PC-9 (cell line): Measurements from ENCODE around the gene CCL3. TPM values are rescaled to one million over a fixed set of nuclear protein-coding genes. Genes with fewer than 3 reads are reported as not detected.

Experiments used
- BruUV-seq: library from RNA; stranded (reverse); fragments of 400-500 nt; replicated peaks from 2 replicates; lab custom pipeline; 2021; lab: Mats Ljungman, UMichigan
- CTCF ChIA-PET: fragments of 300-600 bp; sonication (Branson Sonifier 250); formaldehyde crosslinking; loops from one replicate; lab custom pipeline; 2022; ENCODE audit warnings: antibody characterized with exemption; lab: Charles Lee
- POLR2A ChIA-PET: fragments of 300-600 bp; sonication (Branson Sonifier 250); formaldehyde crosslinking; loops from one replicate; lab custom pipeline; 2022; ENCODE audit warnings: antibody characterized with exemption; ENCODE audit not compliant: unreplicated experiment; lab: Charles Lee
- DNase-seq, 2 experiments: peaks; one replicate each; pipeline versions ENCODE4 v3.0.0 to v3.0.0-alpha.2; 2015 to 2022; ENCODE audit warnings: mixed read lengths in 1 of 2
- H2AFZ ChIP-seq: fragments of 200-600 bp; sonication (generic); 2 replicates; pipeline ENCODE4 v1.8.1; 2017; ENCODE audit warnings: antibody characterized with exemption
- H3F3A ChIP-seq: fragments of 200-600 bp; sonication (generic); 2 replicates; pipeline ENCODE4 v1.8.1; 2017; ENCODE audit warnings: antibody characterized with exemption, mild to moderate bottlenecking, low read depth; ENCODE audit not compliant: insufficient read depth
- H3K27ac ChIP-seq: fragments of 200-600 bp; sonication (generic); 2 replicates; pipeline ENCODE4 v1.6.1; 2016; ENCODE audit warnings: mixed run types
- H3K27me3 ChIP-seq: fragments of 200-600 bp; sonication (generic); 2 replicates; pipeline ENCODE4 v1.6.1; 2016; ENCODE audit warnings: low read depth, mixed run types; ENCODE audit not compliant: insufficient read depth
- H3K36me3 ChIP-seq: fragments of 200-600 bp; sonication (generic); 2 replicates; pipeline ENCODE4 v1.6.1; 2016; ENCODE audit warnings: low read depth, mixed run types
- H3K4me1 ChIP-seq: fragments of 200-600 bp; sonication (generic); replicated peaks from 2 replicates; pipeline ENCODE4 v1.6.1; 2016; ENCODE audit warnings: mixed run types; ENCODE audit not compliant: insufficient read depth
- H3K4me2 ChIP-seq: fragments of 200-600 bp; sonication (generic); 2 replicates; pipeline ENCODE4 v1.6.1; 2017; ENCODE audit warnings: mixed run types
- H3K4me3 ChIP-seq: fragments of 200-600 bp; sonication (generic); 2 replicates; pipeline ENCODE4 v1.6.1; 2016; ENCODE audit warnings: mixed run types
- H3K79me2 ChIP-seq: fragments of 200-600 bp; sonication (generic); 2 replicates; pipeline ENCODE4 v1.6.1; 2017; ENCODE audit warnings: low read depth, mixed run types
- H3K9me2 ChIP-seq: fragments of 200-600 bp; sonication (generic); 2 replicates; pipeline ENCODE4 v1.8.1; 2017; ENCODE audit warnings: mild to moderate bottlenecking; ENCODE audit not compliant: insufficient read depth
- H3K9me3 ChIP-seq: fragments of 200-600 bp; sonication (generic); 2 replicates; pipeline ENCODE4 v1.8.1; 2016; ENCODE audit warnings: low read depth; ENCODE audit not compliant: insufficient read depth
- H4K20me1 ChIP-seq: fragments of 200-600 bp; sonication (generic); 2 replicates; pipeline ENCODE4 v1.8.1; 2017; ENCODE audit not compliant: insufficient read depth
- EZH2 ChIP-seq: fragments of 200-600 bp; sonication (generic); IDR thresholded peaks from 2 replicates; pipeline ENCODE4 v1.8.0; 2017; ENCODE audit warnings: antibody characterized with exemption, low read depth
- intact Hi-C: fragments of 100-400 bp; cut with micrococcal nuclease; formaldehyde crosslinking; loops from one replicate; pipeline ENCODE4 v1.10.0; 2022; ENCODE audit not compliant: unreplicated experiment
- total RNA-seq: library from RNA; stranded (reverse); gene quantifications from 2 replicates; pipeline ENCODE4 v1.2.3, GENCODE V29; 2021
- TF ChIP-seq, protein P1 (sequence below): fragments of 200-600 bp; sonication (generic); conservative IDR thresholded peaks from 2 replicates; pipeline ENCODE4 v1.6.1; 2017; ENCODE audit warnings: mixed run types, antibody characterized with exemption, mild to moderate bottlenecking, moderate library complexity

The CCL3 gene
- total RNA-seq, 1 experiment from 2014 or later = not detected

DNA sequence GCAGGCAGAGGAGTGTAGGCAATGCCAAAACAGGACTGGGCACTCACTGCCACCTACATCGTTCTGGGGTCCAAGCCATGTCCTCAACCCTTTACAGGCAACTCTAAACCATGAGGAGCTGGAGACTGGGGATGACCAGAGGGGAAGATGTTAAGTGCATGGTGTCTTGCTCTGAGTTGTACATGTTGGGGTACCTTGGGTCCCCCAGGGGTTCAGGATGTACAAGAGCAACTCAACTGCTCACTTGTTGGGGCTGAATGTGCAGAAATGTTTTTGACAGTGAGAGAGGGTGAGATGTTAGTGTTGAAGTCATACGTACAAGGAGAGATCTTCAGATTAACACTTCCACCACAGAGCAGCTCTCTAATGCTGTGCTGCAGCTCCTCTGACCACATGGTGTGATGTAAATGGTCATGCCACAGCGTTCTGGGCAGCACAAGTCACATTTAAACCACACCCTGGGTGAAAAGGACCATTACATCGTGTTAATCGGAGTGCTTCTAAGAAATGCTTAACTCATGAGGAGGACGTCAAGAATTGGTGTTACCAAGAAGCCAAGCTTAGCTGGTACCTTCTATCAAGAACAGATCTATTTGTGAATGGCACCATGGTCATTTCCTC, 23.5 kb downstream of the CCL3 start:
- ChIA-PET CTCF (no interaction called here), POLR2A (no interaction called here)
- no peaks in the 10 kb centered on the region for H4K20me1 ChIP-seq
- H3K79me2 ChIP-seq = no peaks in the 10 kb centered on the region
- H3K27ac ChIP-seq = no peak overlapping the region
- no peaks in the 10 kb centered on the region for H3K36me3 ChIP-seq
- no peaks in the 10 kb centered on the region for H3K9me2 ChIP-seq
- H3K9me3 ChIP-seq = no peaks in the 10 kb centered on the region
- no peak overlapping the region for H3K4me3 ChIP-seq
- H3K4me2 ChIP-seq = no peak overlapping the region
- H3K27me3 ChIP-seq = peaks cover 34% of the 10 kb centered on the region
- DNase-seq = no peak
- H2AFZ ChIP-seq = no peak overlapping the region
- H3K4me1 ChIP-seq = no peaks in the 10 kb centered on the region
- intact Hi-C loops = no loop called here
- H3F3A ChIP-seq = no peaks in the 10 kb centered on the region
- TF ChIP-seq EZH2 = no peak
- TF ChIP-seq, protein P1, sequence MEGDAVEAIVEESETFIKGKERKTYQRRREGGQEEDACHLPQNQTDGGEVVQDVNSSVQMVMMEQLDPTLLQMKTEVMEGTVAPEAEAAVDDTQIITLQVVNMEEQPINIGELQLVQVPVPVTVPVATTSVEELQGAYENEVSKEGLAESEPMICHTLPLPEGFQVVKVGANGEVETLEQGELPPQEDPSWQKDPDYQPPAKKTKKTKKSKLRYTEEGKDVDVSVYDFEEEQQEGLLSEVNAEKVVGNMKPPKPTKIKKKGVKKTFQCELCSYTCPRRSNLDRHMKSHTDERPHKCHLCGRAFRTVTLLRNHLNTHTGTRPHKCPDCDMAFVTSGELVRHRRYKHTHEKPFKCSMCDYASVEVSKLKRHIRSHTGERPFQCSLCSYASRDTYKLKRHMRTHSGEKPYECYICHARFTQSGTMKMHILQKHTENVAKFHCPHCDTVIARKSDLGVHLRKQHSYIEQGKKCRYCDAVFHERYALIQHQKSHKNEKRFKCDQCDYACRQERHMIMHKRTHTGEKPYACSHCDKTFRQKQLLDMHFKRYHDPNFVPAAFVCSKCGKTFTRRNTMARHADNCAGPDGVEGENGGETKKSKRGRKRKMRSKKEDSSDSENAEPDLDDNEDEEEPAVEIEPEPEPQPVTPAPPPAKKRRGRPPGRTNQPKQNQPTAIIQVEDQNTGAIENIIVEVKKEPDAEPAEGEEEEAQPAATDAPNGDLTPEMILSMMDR = no peak
- BruUV-seq = no TSS peak

DNA sequence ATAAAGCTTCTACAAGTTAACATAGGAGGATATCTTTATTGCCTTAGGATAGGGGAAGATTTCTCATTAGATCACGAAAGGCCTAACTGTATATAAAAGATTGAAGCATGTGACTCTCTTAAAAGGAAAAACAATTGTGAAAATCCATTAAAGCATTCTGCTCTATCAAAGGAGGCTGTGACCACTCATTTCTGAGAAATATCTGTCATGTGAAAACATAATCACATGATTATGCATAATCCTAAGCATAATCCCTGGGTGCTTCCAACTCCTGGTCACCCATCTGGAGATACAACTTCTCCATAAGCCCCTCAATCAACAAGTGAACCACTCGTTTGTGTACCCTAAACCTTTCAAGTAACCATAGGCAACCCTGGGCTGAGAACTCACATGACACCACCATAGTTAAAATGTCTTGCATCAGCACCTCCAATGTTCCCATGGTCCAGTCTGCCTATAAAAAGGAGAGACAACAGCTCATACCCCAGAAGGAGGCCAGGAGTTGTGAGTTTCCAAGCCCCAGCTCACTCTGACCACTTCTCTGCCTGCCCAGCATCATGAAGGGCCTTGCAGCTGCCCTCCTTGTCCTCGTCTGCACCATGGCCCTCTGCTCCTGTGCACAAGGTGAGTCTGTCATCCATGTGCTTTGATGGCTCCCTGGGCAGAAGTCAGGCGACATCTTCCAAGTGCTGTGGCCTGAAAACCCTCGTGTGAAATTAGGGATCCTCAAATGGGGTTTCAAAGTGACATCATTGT, 26.0 kb downstream of the CCL3 start, which contains the start of gene CCL18:
CCL18 (plus strand) TSS at position 487 of the 756 bp plus-strand sequence; CDS start at position 558, 71 bp downstream.
- peaks cover 33% of the 10 kb centered on the region for H3K27me3 ChIP-seq
- H3K4me3 ChIP-seq = no peak within 1 kb of the TSS
- no peaks in the 10 kb centered on the region for H4K20me1 ChIP-seq
- no peaks in the 10 kb centered on the region for H3K9me3 ChIP-seq
- intact Hi-C loops = no loop called here
- BruUV-seq = no TSS peak
- TF ChIP-seq, protein P1 = no peak
- TF ChIP-seq EZH2 = no peak
- POLR2A ChIA-PET = no interaction called here
- no peak within 1 kb of the TSS for H3K27ac ChIP-seq
- no peak within 1 kb of the TSS for H3K4me2 ChIP-seq
- no peaks in the 10 kb centered on the region for H3K79me2 ChIP-seq
- H3F3A ChIP-seq = no peaks in the 10 kb centered on the region
- H3K36me3 ChIP-seq = no peaks in the 10 kb centered on the region
- no peak for DNase-seq
- CTCF ChIA-PET = no interaction called here
- no peak within 1 kb of the TSS for H2AFZ ChIP-seq
- no peaks in the 10 kb centered on the region for H3K9me2 ChIP-seq
- H3K4me1 ChIP-seq = no peaks in the 10 kb centered on the region

DNA sequence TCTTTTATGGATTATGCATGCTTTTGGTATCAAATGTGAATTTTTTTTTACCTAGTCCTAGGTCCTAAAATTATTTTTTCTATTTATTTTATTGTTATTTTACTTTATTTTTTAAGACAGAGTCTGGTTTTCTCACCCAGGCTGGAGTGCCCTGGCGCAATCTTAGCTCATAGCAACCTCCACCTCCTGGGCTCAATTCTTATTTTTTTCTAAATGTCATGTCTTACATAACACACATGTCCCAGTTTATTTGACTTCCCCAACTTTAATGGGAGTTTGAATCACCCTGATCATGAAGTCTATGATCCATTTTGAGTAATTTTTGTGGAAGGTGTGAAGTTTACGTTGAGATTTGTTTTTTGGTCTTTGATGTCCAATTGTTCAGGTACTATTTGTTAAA, 29.1 kb downstream of the CCL3 start:
- H4K20me1 ChIP-seq = no peaks in the 10 kb centered on the region
- H3K4me3 ChIP-seq = no peak overlapping the region
- no peaks in the 10 kb centered on the region for H3K9me3 ChIP-seq
- H3K4me2 ChIP-seq = no peak overlapping the region
- intact Hi-C loops = no loop called here
- no peak for DNase-seq
- no peak overlapping the region for H3K27ac ChIP-seq
- H3K4me1 ChIP-seq = no peaks in the 10 kb centered on the region
- peaks cover 36% of the 10 kb centered on the region for H3K27me3 ChIP-seq
- no peaks in the 10 kb centered on the region for H3K36me3 ChIP-seq
- CTCF ChIA-PET = no interaction called here
- no peaks in the 10 kb centered on the region for H3F3A ChIP-seq
- H3K79me2 ChIP-seq = no peaks in the 10 kb centered on the region
- H2AFZ ChIP-seq = no peak overlapping the region
- POLR2A ChIA-PET = no interaction called here
- no peaks in the 10 kb centered on the region for H3K9me2 ChIP-seq
- TF ChIP-seq EZH2 = no peak
- TF ChIP-seq, protein P1 = no peak
- no TSS peak for BruUV-seq
